Activated T-cell treated with anti-CD3 and anti-CD28 coated beads, Interleukin-2, amount 50 U/mL, for 48 hours (primary cell): Measurements from ENCODE around the gene KIR2DL1.
"Not testable (repeated sequence)": the region's sequence is repeated elsewhere in the genome, so short reads cannot be mapped to it uniquely, and the experiment has no call there.

ENCODE experiments used
- DNase-seq, 2 experiments: peaks; one replicate each; pipeline ENCODE4 v3.0.0-alpha.2; 2020

The KIR2DL1 gene

GRCh38 chr19:54771018-54771960, 1.7 kb downstream of the KIR2DL1 start:
- not testable (repeated sequence) for DNase-seq

DNA sequence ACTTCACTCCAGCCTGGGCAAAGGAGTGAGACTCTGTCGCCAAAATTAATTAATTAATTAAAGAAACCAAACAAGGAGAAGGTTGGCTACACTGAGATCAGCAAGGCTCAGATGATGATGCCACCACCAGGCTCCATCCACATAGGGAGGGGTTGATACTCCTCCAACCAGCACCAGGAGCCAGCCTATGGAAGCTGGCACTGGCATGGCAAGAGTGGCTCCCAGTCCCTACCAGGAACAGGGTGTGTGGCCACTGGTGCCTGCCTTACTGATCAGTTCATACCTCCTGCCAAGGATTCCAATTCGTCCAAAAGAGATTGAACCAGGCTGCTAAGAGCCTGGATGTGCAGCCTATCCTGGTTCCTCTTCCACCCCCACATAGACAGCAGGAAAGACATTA, 3.1 kb downstream of the KIR2DL1 start:
- not testable (repeated sequence) for DNase-seq

- DNase-seq: not testable (repeated sequence)
Observed at GRCh38 chr19:54775095-54775815, 5.7 kb downstream of the KIR2DL1 start.

DNA sequence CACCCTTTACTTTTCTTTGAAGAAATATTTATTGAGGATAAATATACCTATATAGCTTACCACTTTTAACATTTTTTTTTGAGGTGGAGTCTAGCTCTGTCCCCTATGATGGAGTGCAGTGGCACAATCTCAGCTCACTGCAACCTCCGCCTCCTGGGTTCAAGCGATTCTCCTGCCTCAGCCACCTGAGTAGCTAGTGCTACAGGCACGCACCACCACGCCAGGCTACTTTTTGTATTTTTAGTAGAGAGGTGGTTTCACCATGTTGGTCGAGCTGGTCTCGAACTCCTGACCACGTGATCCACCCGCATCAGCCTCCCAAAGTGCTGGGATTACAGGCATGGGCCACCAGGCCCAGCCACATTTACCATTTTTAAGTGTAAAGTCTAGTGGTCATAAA, 6.2 kb downstream of the KIR2DL1 start:
- DNase-seq: not testable (repeated sequence)

- DNase-seq: not testable (repeated sequence)
Observed at GRCh38 chr19:54777851-54778250, 8.3 kb downstream of the KIR2DL1 start.

DNA sequence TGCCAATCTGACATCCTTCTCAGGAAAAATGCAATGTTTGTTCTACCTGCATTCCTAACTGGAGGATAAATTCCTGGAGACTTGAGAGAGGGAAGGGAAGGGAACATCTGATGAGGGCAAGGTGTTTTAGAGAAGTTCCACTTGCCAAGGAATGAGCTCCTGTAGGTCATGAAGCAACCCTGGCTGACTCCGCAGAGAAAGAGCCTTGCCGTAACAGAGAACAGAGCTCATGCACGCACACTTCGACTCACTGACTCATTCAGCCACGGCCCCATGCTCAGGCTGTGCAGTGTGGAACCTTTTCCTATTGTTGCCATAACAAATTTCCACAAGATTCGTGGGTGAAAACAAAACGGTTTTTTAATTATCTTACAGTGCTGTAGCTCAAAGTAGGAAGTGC, 9.3 kb downstream of the KIR2DL1 start:
- DNase-seq: not testable (repeated sequence)

- DNase-seq: not testable (repeated sequence)
Observed at GRCh38 chr19:54782916-54783315, 13.3 kb downstream of the KIR2DL1 start.

GRCh38 chr19:54786091-54786723, 16.6 kb downstream of the KIR2DL1 start:
- DNase-seq: not testable (repeated sequence)

GRCh38 chr19:54788154-54788553, 18.6 kb downstream of the KIR2DL1 start:
- not testable (repeated sequence) for DNase-seq

- no peak for DNase-seq
Observed at GRCh38 chr19:54790711-54791110, 21.1 kb downstream of the KIR2DL1 start.

GRCh38 chr19:54791476-54791875, 21.9 kb downstream of the KIR2DL1 start:
- no peak for DNase-seq

GRCh38 chr19:54792814-54793213, 23.2 kb downstream of the KIR2DL1 start:
- DNase-seq: no peak

- no peak for DNase-seq
Observed at GRCh38 chr19:54795758-54796157, 26.2 kb downstream of the KIR2DL1 start.

- DNase-seq: no peak
Observed at GRCh38 chr19:54803410-54803809, 33.8 kb downstream of the KIR2DL1 start, which contains the start of gene KIR2DL4. KIR2DL4 (plus strand) TSS chr19:54803610; CDS start chr19:54803652, 42 bp downstream.

GRCh38 chr19:54804101-54804500, 34.5 kb downstream of the KIR2DL1 start:
- DNase-seq: no peak

DNA sequence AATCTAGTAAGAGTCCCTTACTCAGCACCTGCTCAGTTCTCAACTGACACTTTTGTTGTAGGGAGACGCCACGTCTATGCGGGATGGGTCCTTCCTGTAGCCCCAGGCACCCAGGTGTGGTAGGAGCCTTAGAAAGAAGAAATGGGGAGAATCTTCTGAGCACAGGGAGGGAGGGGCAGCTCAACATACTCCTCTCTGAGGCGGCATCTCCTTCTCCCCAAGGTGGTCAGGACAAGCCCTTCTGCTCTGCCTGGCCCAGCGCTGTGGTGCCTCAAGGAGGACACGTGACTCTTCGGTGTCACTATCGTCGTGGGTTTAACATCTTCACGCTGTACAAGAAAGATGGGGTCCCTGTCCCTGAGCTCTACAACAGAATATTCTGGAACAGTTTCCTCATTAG, 35.0 kb downstream of the KIR2DL1 start:
- no peak for DNase-seq

- no peak for DNase-seq
Observed at GRCh38 chr19:54805665-54806515, 36.3 kb downstream of the KIR2DL1 start.

GRCh38 chr19:54806516-54806838, 36.9 kb downstream of the KIR2DL1 start:
- DNase-seq: no peak

DNA sequence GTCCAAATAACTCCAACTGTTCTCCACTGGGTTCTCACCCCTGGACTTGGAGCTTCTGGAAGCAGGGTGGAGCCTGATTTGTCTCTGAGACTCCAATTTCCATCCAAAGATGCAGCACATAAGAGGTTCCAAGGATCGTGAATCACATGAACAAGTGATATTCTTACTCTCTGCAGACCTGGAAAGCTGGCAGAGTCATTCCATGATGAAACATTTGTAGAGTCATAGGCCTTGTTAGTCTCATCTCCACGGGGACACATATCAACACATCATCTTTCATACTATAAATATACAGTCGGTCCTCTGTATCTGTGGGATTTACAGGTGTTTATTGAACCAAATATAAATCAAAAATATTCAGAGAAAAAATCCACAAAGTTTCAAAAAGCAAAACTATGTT, 45.0 kb downstream of the KIR2DL1 start:
- DNase-seq: not testable (repeated sequence)

- DNase-seq: not testable (repeated sequence)
Observed at GRCh38 chr19:54816251-54816650, 46.7 kb downstream of the KIR2DL1 start, which contains the start of gene KIR3DL1. KIR3DL1 (plus strand) TSS chr19:54816468.

DNA sequence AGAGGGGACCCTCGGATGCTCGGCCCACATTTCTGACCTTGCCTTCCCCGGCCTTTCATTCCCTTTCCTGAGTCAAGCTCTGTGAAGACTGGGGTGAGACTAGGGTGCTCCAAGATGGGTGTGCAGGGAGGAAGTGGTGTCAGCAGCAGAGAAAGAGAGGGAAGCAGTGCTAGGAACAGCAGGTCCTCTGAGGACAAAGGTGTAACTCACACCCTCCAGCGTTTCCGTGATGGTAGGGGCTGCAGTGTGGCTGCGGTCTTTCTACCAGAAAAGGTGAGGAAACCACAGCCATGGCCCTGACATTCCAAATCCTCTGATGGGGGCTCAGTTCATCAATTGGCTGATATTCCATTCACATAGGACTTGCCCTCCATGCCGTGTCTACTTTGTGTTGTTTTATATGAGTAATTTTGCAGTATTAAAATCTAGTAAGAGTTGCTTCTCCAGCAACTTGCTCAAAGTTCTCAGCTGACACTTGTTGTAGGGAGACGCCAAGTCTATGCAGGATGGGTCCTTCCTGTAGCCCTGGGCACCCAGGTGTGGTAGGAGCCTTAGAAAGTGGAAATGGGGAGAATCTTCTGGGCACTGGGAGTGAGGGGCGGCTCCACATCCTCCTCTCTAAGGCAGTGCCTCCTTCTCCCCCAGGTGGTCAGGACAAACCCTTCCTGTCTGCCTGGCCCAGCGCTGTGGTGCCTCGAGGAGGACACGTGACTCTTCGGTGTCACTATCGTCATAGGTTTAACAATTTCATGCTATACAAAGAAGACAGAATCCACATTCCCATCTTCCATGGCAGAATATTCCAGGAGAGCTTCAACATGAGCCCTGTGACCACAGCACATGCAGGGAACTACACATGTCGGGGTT, 48.3 kb downstream of the KIR2DL1 start:
- no peak for DNase-seq
